Calu3 (cell line): ENCODE data around the gene CACNG3. TPM values are rescaled to one million over a fixed set of nuclear protein-coding genes. Genes with fewer than 3 reads are reported as not detected.

Source experiments
- BruUV-seq: library from RNA; stranded (reverse); fragments of 400-500 nt; replicated peaks from 2 replicates; lab custom pipeline; 2021; lab: Mats Ljungman, UMichigan
- CTCF ChIA-PET: fragments of 300-600 bp; sonication (Branson Sonifier 250); formaldehyde crosslinking; loops from one replicate; lab custom pipeline; 2022; ENCODE audit warnings: antibody characterized with exemption; lab: Charles Lee
- DNase-seq: peaks from one replicate; pipeline ENCODE4 v3.0.0; 2022
- H3K27ac Mint-ChIP-seq: one replicate; pipeline ENCODE4 v1.8.0; 2022; ENCODE audit warnings: mixed read lengths; ENCODE audit not compliant: unreplicated experiment
- H3K27me3 Mint-ChIP-seq: one replicate; pipeline ENCODE4 v1.8.0; 2022; ENCODE audit warnings: mixed read lengths; ENCODE audit not compliant: unreplicated experiment
- H3K36me3 Mint-ChIP-seq: one replicate; pipeline ENCODE4 v1.8.0; 2022; ENCODE audit warnings: mild to moderate bottlenecking, moderate library complexity, mixed read lengths; ENCODE audit not compliant: insufficient read depth, unreplicated experiment
- H3K4me1 Mint-ChIP-seq: one replicate; pipeline ENCODE4 v1.8.0; 2022; ENCODE audit warnings: mild to moderate bottlenecking, low read depth, mixed read lengths; ENCODE audit not compliant: unreplicated experiment
- H3K4me3 Mint-ChIP-seq: one replicate; pipeline ENCODE4 v1.8.0; 2022; ENCODE audit warnings: mild to moderate bottlenecking, low read depth, moderate library complexity, mixed read lengths; ENCODE audit not compliant: unreplicated experiment
- H3K9me3 Mint-ChIP-seq: one replicate; pipeline ENCODE4 v1.8.0; 2022; ENCODE audit warnings: low read depth, mixed read lengths; ENCODE audit not compliant: unreplicated experiment
- CTCF ChIP-seq: fragments of 200-600 bp; IDR thresholded peaks from one replicate; pipeline ENCODE4 v1.8.0; 2022; ENCODE audit warnings: antibody characterized with exemption; ENCODE audit not compliant: unreplicated experiment
- intact Hi-C: fragments of 100-400 bp; cut with micrococcal nuclease; formaldehyde crosslinking; loops from one replicate; pipeline ENCODE4 v1.10.0; 2022; ENCODE audit not compliant: unreplicated experiment
- total RNA-seq: library from RNA; stranded (reverse); gene quantifications from 2 replicates; pipeline ENCODE4 v1.2.3, GENCODE V29; 2022

The CACNG3 gene
- total RNA-seq, 1 experiment from 2014 or later, result not detected

GRCh38 chr16:24319126-24319814 lies 63.1 kb downstream of the CACNG3 start:
- no peak for TF ChIP-seq CTCF
- Mint-ChIP-seq H3K36me3 (no peaks in the 10 kb centered on the region), H3K27me3 (peaks cover 79% of the 10 kb centered on the region), H3K27ac (no peak overlapping the region), H3K4me3 (no peak overlapping the region), H3K4me1 (no peaks in the 10 kb centered on the region), H3K9me3 (no peaks in the 10 kb centered on the region)
- intact Hi-C loops, result no loop called here
- CTCF ChIA-PET, result no interaction called here
- no peak for DNase-seq
- no TSS peak for BruUV-seq

GRCh38 chr16:24322106-24322505 lies 66.0 kb downstream of the CACNG3 start:
- H3K4me3 Mint-ChIP-seq, result no peak overlapping the region
- peaks cover 78% of the 10 kb centered on the region for H3K27me3 Mint-ChIP-seq
- H3K4me1 Mint-ChIP-seq, result no peaks in the 10 kb centered on the region
- no peaks in the 10 kb centered on the region for H3K36me3 Mint-ChIP-seq
- no TSS peak for BruUV-seq
- no peak overlapping the region for H3K27ac Mint-ChIP-seq
- CTCF ChIA-PET, result interaction anchor here (0.6 kb wide), 1 partner anchor 519 kb away, joined by 7 read pairs; no protein-coding TSS in a partner anchor
- H3K9me3 Mint-ChIP-seq, result no peaks in the 10 kb centered on the region
- DNase-seq, result no peak
- intact Hi-C loops, result no loop called here
- TF ChIP-seq CTCF, result no peak

GRCh38 chr16:24324421-24324820 lies 68.3 kb downstream of the CACNG3 start:
- no peak for TF ChIP-seq CTCF

GRCh38 chr16:24328835-24329452 lies 72.8 kb downstream of the CACNG3 start:
- no peaks in the 10 kb centered on the region for H3K4me1 Mint-ChIP-seq
- no peak overlapping the region for H3K4me3 Mint-ChIP-seq
- intact Hi-C loops, result no loop called here
- no peak for TF ChIP-seq CTCF
- H3K27ac Mint-ChIP-seq, result no peak overlapping the region
- DNase-seq, result no peak
- CTCF ChIA-PET, result no interaction called here
- no peaks in the 10 kb centered on the region for H3K9me3 Mint-ChIP-seq
- no TSS peak for BruUV-seq
- H3K36me3 Mint-ChIP-seq, result no peaks in the 10 kb centered on the region
- H3K27me3 Mint-ChIP-seq, result peaks cover 99% of the 10 kb centered on the region

More at GRCh38 chr16:24324421-24324820, 68.3 kb downstream of the CACNG3 start:
- no peak for DNase-seq
- peaks cover 79% of the 10 kb centered on the region for H3K27me3 Mint-ChIP-seq
- H3K4me1 Mint-ChIP-seq, result no peaks in the 10 kb centered on the region
- no peak overlapping the region for H3K4me3 Mint-ChIP-seq
- CTCF ChIA-PET, result no interaction called here
- no peak overlapping the region for H3K27ac Mint-ChIP-seq
- no TSS peak for BruUV-seq
- intact Hi-C loops, result no loop called here
- H3K36me3 Mint-ChIP-seq, result no peaks in the 10 kb centered on the region
- H3K9me3 Mint-ChIP-seq, result no peaks in the 10 kb centered on the region
